HepG2 (cell line): ENCODE data around the gene TCEAL9. TPM values are rescaled to one million over a fixed set of nuclear protein-coding genes. Genes with fewer than 3 reads are reported as not detected.
A peak's percentile ranks its signal among the peaks of the same experiment; 100 is the strongest.

ENCODE experiments used
- ATAC-seq: fragments of 200-7000 bp; cut with Tn5 transposase; 3 replicates; pipeline ENCODE4 v1.9.1; 2020; ENCODE audit warnings: mild to moderate bottlenecking, moderate library complexity
- BruUV-seq: library from RNA; stranded (reverse); fragments of 400-500 nt; replicated peaks from 2 replicates; lab custom pipeline; 2021; lab: Mats Ljungman, UMichigan
- CTCF ChIA-PET: fragments of 300-600 bp; formaldehyde crosslinking; extraction: SDS; loops from one replicate; lab custom pipeline; 2021; ENCODE audit warnings: low total read pairs, inconsistent platforms, low intra/inter-chr PET ratio; lab: Yijun Ruan, JAX
- POLR2A ChIA-PET: fragments of 350-600 bp; sonication (Branson Sonifier 250); formaldehyde crosslinking; loops from one replicate; lab custom pipeline; 2020; ENCODE audit warnings: antibody characterized with exemption, inconsistent platforms; lab: Yijun Ruan, JAX
- DNase-seq: peaks from one replicate; pipeline ENCODE4 v3.0.0-alpha.2; 2015; ENCODE audit warnings: low spot score
- FAIRE-seq: peaks from 3 replicates; lab custom pipeline; 2011; peaks lifted over from hg19 to GRCh38; lab: Jason Lieb, UNC
- H2AFZ ChIP-seq: one replicate; pipeline ENCODE4 v1.6.1; 2011; ENCODE audit warnings: low read length, inconsistent platforms
- H3K27ac ChIP-seq: fragments of 300-600 bp; 3 replicates; pipeline ENCODE4 v1.8.0; 2011; ENCODE audit warnings: mixed run types, mild to moderate bottlenecking, mixed read lengths, low read length, inconsistent platforms; ENCODE audit not compliant: insufficient read depth; ENCODE audit errors: extremely low read length
- H3K27me3 ChIP-seq, 2 experiments: fragments of 200-600 bp in 1 of 2; 2 replicates in 1 of 2; 3 replicates in 1 of 2; pipeline versions ENCODE4 v1.6.0 to v1.8.0; 2011; ENCODE audit warnings: low read length in 2 of 2, mild to moderate bottlenecking in 2 of 2, moderate library complexity in 2 of 2, inconsistent platforms in 1 of 2; ENCODE audit not compliant: insufficient read depth in 2 of 2, control insufficient read depth in 1 of 2
- H3K36me3 ChIP-seq, 2 experiments: fragments of 200-600 bp in 1 of 2; replicated peaks in 1 of 2; 2 replicates in 1 of 2; 3 replicates in 1 of 2; pipeline versions ENCODE4 v1.5.1 to v1.8.0; 2011; ENCODE audit warnings: low read length in 2 of 2, inconsistent platforms in 1 of 2; ENCODE audit not compliant: insufficient read depth in 2 of 2, control insufficient read depth in 1 of 2
- H3K4me1 ChIP-seq: 2 replicates; pipeline ENCODE4 v1.5.1; 2012; ENCODE audit warnings: low read length, inconsistent platforms; ENCODE audit not compliant: insufficient read depth
- H3K4me2 ChIP-seq: 2 replicates; pipeline ENCODE4 v1.6.0; 2011; ENCODE audit warnings: low read depth, low read length, inconsistent platforms
- H3K4me3 ChIP-seq, 3 experiments: fragments of 200-600 bp in 1 of 3; sonication (generic), shearing (Covaris generic) in 1 of 3; replicated peaks in 1 of 3; 2 replicates each; pipeline ENCODE4 v1.5.1; 2011 to 2016; ENCODE audit warnings: low read length in 3 of 3, inconsistent platforms in 2 of 3, low read depth in 2 of 3, mild to moderate bottlenecking in 2 of 3, control low read depth in 1 of 3, mixed read lengths in 1 of 3; ENCODE audit not compliant: insufficient read depth in 1 of 3
- H3K79me2 ChIP-seq: one replicate; pipeline ENCODE4 v1.6.1; 2011; ENCODE audit warnings: low read length, inconsistent platforms; ENCODE audit not compliant: insufficient read depth
- H3K9ac ChIP-seq: 2 replicates; pipeline ENCODE4 v1.6.0; 2011; ENCODE audit warnings: mild to moderate bottlenecking, low read depth, low read length, inconsistent platforms; ENCODE audit not compliant: insufficient read depth
- H3K9me3 ChIP-seq: 2 replicates; pipeline ENCODE4 v1.5.1; 2012; ENCODE audit warnings: mild to moderate bottlenecking, low read length
- H4K20me1 ChIP-seq: 2 replicates; pipeline ENCODE4 v1.6.0; 2011; ENCODE audit warnings: inconsistent platforms, mild to moderate bottlenecking, low read length, moderate library complexity; ENCODE audit not compliant: insufficient read depth
- ARHGAP35 ChIP-seq: sonication (generic); formaldehyde crosslinking; IDR thresholded peaks from 2 replicates; pipeline ENCODE4 v1.9.0; 2022; ENCODE audit warnings: mild to moderate bottlenecking, inconsistent platforms, moderate library complexity, missing genetic modification reagents, borderline replicate concordance
- CHD4 ChIP-seq: fragments of 200-600 bp; sonication (generic); IDR thresholded peaks from 2 replicates; pipeline ENCODE4 v1.7.0; 2017; ENCODE audit warnings: mild to moderate bottlenecking, low read length, borderline replicate concordance
- CSRNP1 ChIP-seq: sonication (generic); formaldehyde crosslinking; IDR thresholded peaks from 2 replicates; pipeline ENCODE4 v1.8.1; 2023; ENCODE audit warnings: mild to moderate bottlenecking, missing genetic modification reagents
- HOXD1 ChIP-seq: sonication (generic); formaldehyde crosslinking; IDR thresholded peaks from 2 replicates; pipeline ENCODE4 v1.5.0; 2020; ENCODE audit warnings: missing genetic modification reagents
- IKZF1 ChIP-seq: fragments of 450-650 bp; IDR thresholded peaks from 2 replicates; pipeline ENCODE4 v1.7.1; 2016
- ISX ChIP-seq: sonication (generic); formaldehyde crosslinking; conservative IDR thresholded peaks from 2 replicates; pipeline ENCODE4 v1.5.0; 2020; ENCODE audit warnings: missing genetic modification reagents
- KAT8 ChIP-seq: IDR thresholded peaks from 2 replicates; pipeline ENCODE4 v1.6.1; 2016; ENCODE audit warnings: missing genetic modification reagents, missing compliant biosample characterization
- NFKB2 ChIP-seq: sonication (generic); formaldehyde crosslinking; IDR thresholded peaks from 2 replicates; pipeline ENCODE4 v1.4.0; 2020; ENCODE audit warnings: missing genetic modification reagents, borderline replicate concordance
- NR2C2 ChIP-seq: sonication (generic); formaldehyde crosslinking; IDR thresholded peaks from 2 replicates; pipeline ENCODE4 v1.4.0; 2020; ENCODE audit warnings: missing genetic modification reagents, mild to moderate bottlenecking, moderate library complexity, borderline replicate concordance
- PHF5A ChIP-seq: IDR thresholded peaks from one replicate; pipeline ENCODE4 v1.6.1; 2018; ENCODE audit warnings: low read depth, missing genetic modification reagents; ENCODE audit not compliant: unreplicated experiment
- RFX5 ChIP-seq: IDR thresholded peaks from 2 replicates; pipeline ENCODE4 v1.6.1; 2011; ENCODE audit warnings: low read depth, low read length, improper control_type of control experiment
- SAP130 ChIP-seq: IDR thresholded peaks from 2 replicates; pipeline ENCODE4 v1.6.1; 2016; ENCODE audit warnings: low read depth
- ZBTB14 ChIP-seq: sonication (generic); formaldehyde crosslinking; IDR thresholded peaks from 2 replicates; pipeline ENCODE4 v1.4.0; 2020; ENCODE audit warnings: missing genetic modification reagents
- ZC3H13 ChIP-seq: sonication (generic); formaldehyde crosslinking; IDR thresholded peaks from 2 replicates; pipeline ENCODE4 v1.8.1; 2023; ENCODE audit warnings: mild to moderate bottlenecking, missing genetic modification reagents, moderate library complexity
- ZNF143 ChIP-seq: sonication (generic); formaldehyde crosslinking; IDR thresholded peaks from 2 replicates; pipeline ENCODE4 v1.4.0; 2020; ENCODE audit warnings: missing genetic modification reagents
- ZNF326 ChIP-seq: sonication (generic); formaldehyde crosslinking; IDR thresholded peaks from 2 replicates; pipeline ENCODE4 v1.4.0; 2020; ENCODE audit warnings: missing genetic modification reagents, borderline replicate concordance
- ZNF432 ChIP-seq: sonication (generic); formaldehyde crosslinking; IDR thresholded peaks from 2 replicates; pipeline ENCODE4 v1.5.0; 2020; ENCODE audit warnings: missing genetic modification reagents, mild to moderate bottlenecking, borderline replicate concordance
- ZNF556 ChIP-seq: sonication (generic); formaldehyde crosslinking; IDR thresholded peaks from 2 replicates; pipeline ENCODE4 v1.4.0; 2020; ENCODE audit warnings: mild to moderate bottlenecking, missing genetic modification reagents, borderline replicate concordance
- ZNF709 ChIP-seq: sonication (generic); formaldehyde crosslinking; IDR thresholded peaks from 2 replicates; pipeline ENCODE4 v1.5.0; 2020; ENCODE audit warnings: mild to moderate bottlenecking, missing genetic modification reagents
- ZNF781 ChIP-seq: sonication (generic); formaldehyde crosslinking; IDR thresholded peaks from 2 replicates; pipeline ENCODE4 v1.5.1; 2020; ENCODE audit warnings: borderline replicate concordance, mild to moderate bottlenecking, missing genetic modification reagents; ENCODE audit errors: not compliant biosample characterization
- ZNF816 ChIP-seq: sonication (generic); formaldehyde crosslinking; IDR thresholded peaks from 2 replicates; pipeline ENCODE4 v1.8.0; 2022; ENCODE audit warnings: missing genetic modification reagents, mild to moderate bottlenecking, borderline replicate concordance
- ZNF841 ChIP-seq: sonication (generic); formaldehyde crosslinking; IDR thresholded peaks from 2 replicates; pipeline ENCODE4 v1.8.1; 2023; ENCODE audit warnings: missing genetic modification reagents, borderline replicate concordance
- ZSCAN21 ChIP-seq: sonication (generic); formaldehyde crosslinking; IDR thresholded peaks from 2 replicates; pipeline ENCODE4 v1.8.0; 2022; ENCODE audit warnings: mild to moderate bottlenecking, missing genetic modification reagents, moderate library complexity, borderline replicate concordance
- WGBS: methylation state at CpG from one replicate; pipeline ENCODE4 v1.1.6; 2017; ENCODE audit warnings: low lambda C conversion rate; 5-methylcytosine and 5-hydroxymethylcytosine counted together
- in situ Hi-C: cut with HindIII; loops from 2 replicates; pipeline ENCODE4 v1.10.0; 2017; ENCODE audit warnings: low pct_unique_long_range_greater_than_20kb; ENCODE audit not compliant: extremely low pct_ligation_motif_present
- intact Hi-C: fragments of 100-400 bp; cut with micrococcal nuclease; formaldehyde crosslinking; loops from one replicate; pipeline ENCODE4 v1.10.0; 2022; ENCODE audit not compliant: unreplicated experiment
- polyA plus RNA-seq, 8 experiments: library from polyadenylated mRNA; depleted of rRNA in 3 of 8; stranded (reverse) in 7 of 8; unstranded in 1 of 8; fragments of >200 nt; fragmentation: Illumina TruSeq in 4 of 8; extraction: Trizol in 4 of 8; gene quantifications; 2 replicates each; pipeline versions ENCODE4 v1.2.1 to v1.2.3, GENCODE V29; 2011 to 2016; ENCODE audit warnings: low read depth in 4 of 8, missing spikeins in 1 of 8, mixed read lengths in 1 of 8; ENCODE audit not compliant: insufficient read depth in 1 of 8
- total RNA-seq, 5 experiments: library from RNA; depleted of rRNA; stranded (reverse); fragments of >200 nt; fragmentation: Illumina TruSeq; extraction: Trizol; gene quantifications; 2 replicates each; pipeline ENCODE4 v1.2.3, GENCODE V29; 2016; ENCODE audit warnings: low read depth in 1 of 5

The TCEAL9 gene
- total and polyA plus RNA-seq, 2 of the 13 experiments (the other 11 are each of a cell fraction or from before 2014, with no cell fraction given): 15.8 to 45.8 TPM

GRCh38 chrX:103404231-103405008, 48.1 kb downstream of the TCEAL9 start:
- Histone ChIP-seq H3K9me3 (no peaks in the 10 kb centered on the region), H3K27me3 (no peaks in the 10 kb centered on the region), H3K4me1 (no peaks in the 10 kb centered on the region), H4K20me1 (no peaks in the 10 kb centered on the region), H3K9ac (no peak overlapping the region), H3K36me3 (no peaks in the 10 kb centered on the region), H3K79me2 (no peaks in the 10 kb centered on the region), H3K4me2 (peak overlapping the region; percentile 63), H3K27ac (no peak overlapping the region), H3K4me3 (peak overlapping the region; percentile 55 to 72 (median 60); a peak in 5 of 6 replicates), H2AFZ (no peak overlapping the region)
- intact Hi-C loops (no loop called here), in situ Hi-C loops (no loop called here)
- peak; percentile 60 for DNase-seq
- POLR2A ChIA-PET: interaction anchor here (0.6 kb wide), 1 partner anchor 27 kb away, joined by 3 read pairs; no protein-coding TSS in a partner anchor
- peak; percentile 74 for FAIRE-seq
- BruUV-seq: no TSS peak
- ATAC-seq: peak; percentile 74
- CTCF ChIA-PET: no interaction called here
- WGBS: no CpG with 5 or more reads among the region's 19 CpGs
- no peak for TF ChIP-seq ZNF709 (CRISPR knock-in tag)
- TF ChIP-seq ZSCAN21 (CRISPR knock-in tag): no peak
- TF ChIP-seq CHD4: no peak
- no peak for TF ChIP-seq IKZF1
- no peak for TF ChIP-seq ZNF781 (CRISPR knock-in tag)
- TF ChIP-seq ZNF816 (CRISPR knock-in tag): no peak
- no peak for TF ChIP-seq RFX5
- no peak for TF ChIP-seq ISX (CRISPR knock-in tag)
- no peak for TF ChIP-seq PHF5A (CRISPR knock-in tag)
- no peak for TF ChIP-seq ZNF143 (CRISPR knock-in tag)
- TF ChIP-seq NR2C2 (CRISPR knock-in tag): no peak
- no peak for TF ChIP-seq CSRNP1 (CRISPR knock-in tag)
- TF ChIP-seq ZNF326 (CRISPR knock-in tag): no peak
- TF ChIP-seq SAP130: peak; percentile 62; the same call in 1 of the 2 replicates
- TF ChIP-seq ZBTB14 (CRISPR knock-in tag): no peak
- TF ChIP-seq ZNF432: no peak
- TF ChIP-seq ARHGAP35 (CRISPR knock-in tag): no peak
- peak; percentile 53; the same call in 1 of the 2 replicates for TF ChIP-seq KAT8
- no peak for TF ChIP-seq ZNF841 (CRISPR knock-in tag)
- TF ChIP-seq ZNF556 (CRISPR knock-in tag): no peak
- TF ChIP-seq NFKB2: no peak
- no peak for TF ChIP-seq HOXD1
- no peak for TF ChIP-seq ZC3H13 (CRISPR knock-in tag)
